Measurements from ENCODE around the gene DACT1.

Gene DACT1

DNA sequence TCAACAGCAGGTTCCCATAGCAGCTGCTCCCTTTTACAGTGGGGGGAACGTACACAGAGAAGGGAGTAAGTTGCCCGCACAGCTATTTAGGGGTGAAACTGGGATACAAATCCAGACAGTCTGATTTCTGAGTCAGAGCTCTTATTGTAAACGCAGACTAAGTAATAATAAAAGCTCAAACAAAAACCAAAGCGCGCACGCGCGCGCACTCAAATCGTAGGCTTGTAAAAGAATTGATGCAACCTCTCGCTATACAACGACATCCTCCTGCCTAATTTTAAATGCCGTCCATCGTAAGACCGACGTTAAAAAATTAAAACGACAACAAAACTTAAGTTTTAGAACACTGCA lies 747 bp upstream of the DACT1 start:
- DNase-seq: peak; percentile 65

DNA sequence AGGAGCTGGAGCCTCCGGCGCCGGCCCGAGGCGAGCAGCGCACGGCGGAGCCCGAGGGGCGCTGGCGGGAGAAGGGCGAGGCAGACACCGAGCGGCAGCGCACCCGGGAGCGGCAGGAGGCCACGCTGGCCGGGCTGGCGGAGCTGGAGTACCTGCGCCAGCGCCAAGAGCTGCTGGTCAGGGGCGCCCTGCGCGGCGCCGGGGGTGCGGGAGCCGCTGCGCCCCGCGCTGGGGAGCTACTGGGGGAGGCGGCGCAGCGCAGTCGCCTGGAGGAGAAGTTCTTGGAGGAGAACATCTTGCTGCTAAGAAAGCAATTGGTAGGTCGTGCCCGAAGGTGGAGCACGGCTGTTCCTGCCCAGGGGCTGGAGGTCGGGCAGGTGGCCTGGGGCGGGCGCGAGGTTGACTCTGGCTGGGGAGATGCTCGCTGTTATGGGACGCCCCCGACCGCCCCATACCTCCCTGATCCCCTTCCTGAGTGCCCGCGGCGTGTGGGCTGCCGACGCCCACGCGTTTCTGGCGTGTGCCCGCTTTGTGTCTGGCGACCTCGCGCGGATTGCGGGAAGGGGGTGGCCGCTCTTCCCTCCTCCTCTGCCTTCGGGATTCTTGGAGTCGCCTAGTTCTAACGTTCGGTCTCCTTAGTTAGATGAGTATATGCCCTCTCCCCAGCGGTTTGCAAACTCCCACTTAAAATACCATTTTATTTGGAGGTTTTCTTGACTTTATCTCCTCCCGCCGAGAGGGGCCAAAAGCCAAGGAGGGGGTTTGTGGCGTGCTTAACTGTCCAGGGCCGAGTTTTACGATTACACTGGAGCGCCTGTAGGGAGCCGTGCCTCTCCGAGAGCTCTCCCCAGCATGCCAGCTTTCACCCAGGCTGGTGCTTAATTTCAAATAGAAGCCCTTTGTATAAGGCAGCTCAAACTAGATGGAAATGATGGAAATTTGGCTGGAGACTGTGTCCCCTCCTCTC lies 752 bp downstream of the DACT1 start:
- peak; percentile 47 for DNase-seq

DNA sequence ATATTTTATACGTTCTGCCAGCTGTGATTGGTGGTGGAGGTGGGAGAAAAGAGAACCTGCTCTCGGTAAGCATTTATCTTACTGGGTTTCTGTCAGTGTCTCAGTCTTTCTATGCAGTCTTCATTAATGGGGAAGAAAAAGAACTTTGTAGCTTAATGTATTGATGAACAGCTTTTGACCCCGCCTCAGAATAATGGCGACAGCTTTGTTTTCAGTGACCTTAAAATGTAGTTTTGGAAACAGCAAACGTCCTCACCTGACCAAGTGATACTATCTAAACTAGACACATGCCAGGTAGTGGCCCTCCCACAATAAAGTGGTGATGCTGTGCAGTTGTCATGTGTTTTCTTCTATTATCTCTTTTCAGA lies 1.4 kb downstream of the DACT1 start:
- DNase-seq: no peak

DNA sequence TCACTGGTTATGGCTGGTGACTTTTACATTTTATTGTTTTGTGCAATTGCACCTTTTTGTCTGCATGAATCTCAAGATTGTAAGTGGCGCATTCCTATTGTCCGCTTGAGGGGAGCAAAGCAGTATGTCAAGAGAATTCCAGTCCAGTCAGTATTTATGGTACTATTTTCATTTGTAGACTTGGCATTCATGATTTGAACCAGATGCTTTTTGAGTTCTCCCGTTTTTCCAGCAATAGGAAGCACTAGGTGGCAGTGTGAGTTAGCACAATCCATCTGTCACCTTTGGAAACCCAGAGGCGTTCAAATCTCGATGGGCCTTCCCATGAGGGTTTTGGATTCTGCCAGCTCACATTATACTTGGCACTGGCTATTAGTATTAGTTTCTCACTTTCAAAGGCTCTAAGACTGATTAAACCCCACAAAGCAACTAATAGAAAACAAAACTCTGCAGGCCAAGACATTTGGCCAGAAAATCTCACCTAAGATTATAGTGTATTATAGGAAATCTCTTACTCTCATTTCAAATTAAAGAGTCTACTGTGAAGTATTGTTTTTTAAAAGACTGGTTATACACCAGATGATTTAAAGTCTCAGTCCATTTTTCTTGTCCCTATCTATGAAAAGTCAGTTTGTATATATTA lies 2.2 kb downstream of the DACT1 start:
- DNase-seq: peak; percentile 39

DNA sequence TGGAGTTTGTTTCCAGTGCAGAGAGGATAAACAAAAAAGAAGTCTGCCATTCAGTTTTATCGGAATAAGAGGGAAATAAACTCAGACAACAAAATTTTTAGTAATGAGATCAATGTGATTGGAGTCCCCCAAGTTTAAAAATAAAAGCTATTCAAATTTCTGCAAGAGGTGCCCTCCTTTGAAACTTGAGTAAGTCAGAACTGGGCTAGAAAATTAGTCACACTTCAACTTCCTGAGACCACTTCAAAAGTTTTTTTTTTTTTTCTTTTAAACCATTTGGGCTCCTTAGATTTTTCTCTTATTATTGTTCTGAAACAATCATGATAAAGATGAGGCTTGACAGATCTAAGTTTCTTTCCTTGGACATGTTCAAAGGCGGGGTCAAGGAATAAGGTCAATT lies 3.2 kb downstream of the DACT1 start:
- no peak for DNase-seq

DNA sequence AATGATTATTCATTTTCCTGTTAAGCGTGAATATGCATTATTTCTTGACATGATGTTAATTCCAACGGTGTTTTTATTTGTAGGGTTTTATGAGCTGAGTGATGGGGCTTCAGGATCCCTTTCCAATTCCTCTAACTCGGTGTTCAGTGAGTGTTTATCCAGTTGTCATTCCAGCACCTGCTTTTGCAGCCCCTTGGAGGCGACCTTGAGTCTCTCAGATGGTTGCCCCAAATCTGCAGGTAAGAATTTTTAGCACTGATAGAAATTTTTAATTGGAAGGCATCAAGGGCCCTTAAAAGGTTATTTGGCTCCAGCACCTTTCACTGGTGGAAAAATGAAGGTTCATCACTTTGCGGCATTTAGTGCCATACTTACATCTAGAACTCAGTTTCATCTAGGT lies 3.7 kb downstream of the DACT1 start:
- no peak for DNase-seq

DNA sequence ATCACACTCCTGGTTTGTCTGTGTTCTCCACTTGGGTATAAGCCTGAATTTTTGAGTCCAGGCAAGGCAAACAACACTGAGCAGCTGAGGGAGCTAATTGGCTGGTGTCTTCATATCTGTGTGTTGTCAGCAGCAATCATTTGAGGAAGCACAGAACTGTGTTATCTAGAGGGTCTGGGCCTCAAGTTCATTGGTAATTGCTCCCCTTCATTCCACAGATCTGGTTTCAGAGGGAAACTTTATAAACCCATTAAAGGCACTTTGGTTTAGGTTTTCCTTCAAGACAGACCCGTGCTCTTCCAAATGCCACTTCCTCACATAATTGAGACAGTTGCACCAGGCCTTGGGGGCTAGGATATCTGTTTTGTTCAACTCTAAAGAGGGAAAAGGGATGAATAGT lies 5.6 kb downstream of the DACT1 start:
- no peak for DNase-seq

DNA sequence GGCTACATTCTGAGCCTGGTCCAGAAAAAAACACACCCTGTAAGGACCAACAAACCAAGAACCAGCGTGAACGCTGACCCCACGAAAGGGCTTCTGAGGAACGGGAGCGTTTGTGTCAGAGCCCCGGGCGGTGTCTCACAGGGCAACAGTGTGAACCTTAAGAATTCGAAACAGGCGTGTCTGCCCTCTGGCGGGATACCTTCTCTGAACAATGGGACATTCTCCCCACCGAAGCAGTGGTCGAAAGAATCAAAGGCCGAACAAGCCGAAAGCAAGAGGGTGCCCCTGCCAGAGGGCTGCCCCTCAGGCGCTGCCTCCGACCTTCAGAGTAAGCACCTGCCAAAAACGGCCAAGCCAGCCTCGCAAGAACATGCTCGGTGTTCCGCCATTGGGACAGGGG lies 7.9 kb downstream of the DACT1 start:
- DNase-seq: no peak

DNA sequence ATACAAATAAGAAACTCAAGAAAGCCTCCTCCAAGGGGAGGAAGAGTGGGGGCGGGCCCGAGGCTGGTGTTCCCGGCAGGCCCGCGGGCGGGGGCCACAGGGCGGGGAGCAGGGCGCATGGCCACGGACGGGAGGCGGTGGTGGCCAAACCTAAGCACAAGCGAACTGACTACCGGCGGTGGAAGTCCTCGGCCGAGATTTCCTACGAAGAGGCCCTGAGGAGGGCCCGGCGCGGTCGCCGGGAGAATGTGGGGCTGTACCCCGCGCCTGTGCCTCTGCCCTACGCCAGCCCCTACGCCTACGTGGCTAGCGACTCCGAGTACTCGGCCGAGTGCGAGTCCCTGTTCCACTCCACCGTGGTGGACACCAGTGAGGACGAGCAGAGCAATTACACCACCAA lies 8.7 kb downstream of the DACT1 start:
- DNase-seq: no peak

DNA sequence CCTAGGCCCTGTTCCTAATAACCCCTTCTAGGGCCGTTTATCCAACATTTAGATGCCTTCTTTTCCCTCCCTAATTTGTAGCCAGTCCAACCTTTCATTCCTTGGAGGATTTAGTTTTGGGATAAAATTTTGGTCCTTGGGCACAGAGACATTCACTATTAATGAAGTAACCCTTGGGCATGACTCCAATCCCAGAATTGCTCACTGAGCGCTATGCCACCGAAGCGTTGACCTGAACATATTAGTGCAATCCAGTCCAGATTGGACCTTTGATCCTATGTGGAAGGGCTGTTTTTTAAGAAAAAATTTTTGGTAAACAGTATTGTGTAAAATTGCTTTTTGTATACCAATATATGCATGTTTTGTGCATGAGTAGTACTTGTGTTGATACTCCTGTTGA lies 10.0 kb downstream of the DACT1 start:
- no peak for DNase-seq

DNA sequence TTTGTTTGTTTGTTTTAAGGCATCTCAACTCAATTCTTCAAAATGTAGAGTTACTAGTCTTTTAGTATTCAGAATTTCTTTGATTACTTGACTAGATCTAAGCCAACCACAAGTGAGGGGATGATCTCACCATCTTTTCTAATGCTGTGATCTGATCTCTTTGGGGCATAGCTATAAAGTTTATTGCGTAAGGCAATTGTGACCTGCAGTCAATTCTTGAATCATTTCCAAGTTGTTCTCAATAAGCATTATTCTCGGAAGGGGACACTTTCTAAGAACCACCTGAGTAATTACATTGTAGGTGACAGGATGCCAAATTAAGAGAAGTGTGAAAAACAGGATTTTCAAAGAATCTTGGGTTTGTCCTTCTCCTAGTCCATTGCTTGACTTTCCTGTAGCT lies 13.1 kb downstream of the DACT1 start:
- no peak for DNase-seq

DNA sequence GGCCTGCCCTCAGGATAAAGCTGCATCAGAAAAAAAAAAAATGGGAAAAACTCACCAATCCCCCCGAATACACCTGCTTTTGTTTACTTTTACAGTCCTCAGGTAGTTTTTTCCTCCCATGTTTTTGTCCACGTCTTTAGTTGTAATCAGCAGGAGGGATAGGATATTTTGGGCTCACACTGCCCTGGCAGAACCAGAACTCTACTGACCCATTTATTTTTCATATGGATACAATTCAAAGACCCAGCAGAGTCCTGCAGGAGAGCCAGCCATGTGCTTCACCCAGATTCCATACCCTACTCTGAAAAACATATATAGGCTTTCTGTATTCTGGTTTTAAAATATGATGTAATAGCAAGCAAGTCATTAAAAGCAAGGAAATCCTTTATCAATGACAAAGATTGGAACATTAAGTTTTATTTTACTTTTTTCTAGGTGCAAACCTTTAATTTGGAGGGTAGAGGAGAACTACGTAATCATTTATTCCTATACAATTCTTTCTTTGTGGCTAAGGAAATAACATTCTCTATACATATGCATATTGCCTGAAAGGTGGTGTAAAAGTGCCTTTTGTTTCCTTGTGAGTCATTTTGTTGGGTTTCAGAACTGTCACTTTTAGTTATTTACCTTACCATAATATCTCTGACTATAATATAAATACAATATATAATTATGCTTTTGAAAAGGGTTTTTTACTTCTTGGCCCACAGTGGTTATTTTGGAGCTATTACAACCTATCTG lies 19.1 kb downstream of the DACT1 start:
- DNase-seq: no peak

DNA sequence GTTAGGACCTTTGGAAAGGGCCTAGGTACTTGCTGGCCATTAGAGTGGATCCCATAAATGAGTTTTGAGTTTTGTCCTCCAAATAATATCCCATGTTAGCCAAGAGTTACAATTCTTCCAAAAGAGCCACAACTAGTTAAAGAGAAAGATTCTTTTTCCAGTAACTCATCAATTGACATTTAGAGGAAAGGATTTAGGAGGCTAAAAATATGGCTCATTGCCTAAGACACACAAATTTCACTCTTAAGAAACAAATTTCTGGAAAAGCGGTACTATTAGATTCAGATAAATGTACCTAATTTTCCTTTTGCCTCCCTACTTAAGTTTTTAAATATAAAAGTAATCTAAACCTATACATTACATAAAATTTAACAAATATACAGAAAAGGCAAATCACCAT lies 21.3 kb downstream of the DACT1 start:
- DNase-seq: no peak

DNA sequence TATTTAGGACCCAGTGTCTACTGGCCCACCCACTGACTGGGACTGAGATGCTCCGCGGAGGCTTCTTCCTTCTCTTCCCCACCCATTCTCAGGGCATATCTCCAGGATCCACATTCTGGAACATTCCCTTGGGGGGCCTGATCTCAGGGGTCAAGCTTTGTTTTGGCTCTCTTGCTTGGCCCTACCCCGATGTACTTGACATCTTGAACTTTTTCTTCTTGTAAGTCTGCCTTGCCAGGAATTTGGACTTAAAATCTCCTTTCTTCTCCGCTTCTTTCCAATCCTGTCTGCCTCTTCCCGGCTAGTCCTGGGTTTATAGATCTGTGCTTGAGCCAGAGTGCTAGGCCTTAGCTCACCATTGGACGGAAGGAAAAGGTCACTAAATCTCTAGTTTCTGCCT lies 22.1 kb downstream of the DACT1 start:
- no peak for DNase-seq

DNA sequence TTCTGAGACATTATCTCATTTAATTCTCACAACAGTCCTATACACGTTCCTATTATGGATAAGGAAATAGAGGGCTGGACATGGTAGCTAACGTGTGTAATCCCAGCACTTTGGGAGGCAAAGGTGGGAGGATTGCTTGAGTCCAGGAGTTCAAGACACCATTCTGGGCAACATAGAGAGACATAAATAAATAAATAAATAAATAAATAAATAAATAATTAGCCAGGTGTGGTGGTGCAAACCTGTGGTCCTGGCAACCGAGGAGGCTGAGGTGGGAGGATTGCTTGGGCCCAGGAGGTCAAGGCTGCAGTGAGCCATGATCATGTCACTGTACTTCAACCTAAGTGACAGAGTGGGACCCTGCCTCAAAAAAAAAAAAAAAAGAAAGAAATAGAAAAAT lies 22.6 kb downstream of the DACT1 start:
- no peak for DNase-seq

DNA sequence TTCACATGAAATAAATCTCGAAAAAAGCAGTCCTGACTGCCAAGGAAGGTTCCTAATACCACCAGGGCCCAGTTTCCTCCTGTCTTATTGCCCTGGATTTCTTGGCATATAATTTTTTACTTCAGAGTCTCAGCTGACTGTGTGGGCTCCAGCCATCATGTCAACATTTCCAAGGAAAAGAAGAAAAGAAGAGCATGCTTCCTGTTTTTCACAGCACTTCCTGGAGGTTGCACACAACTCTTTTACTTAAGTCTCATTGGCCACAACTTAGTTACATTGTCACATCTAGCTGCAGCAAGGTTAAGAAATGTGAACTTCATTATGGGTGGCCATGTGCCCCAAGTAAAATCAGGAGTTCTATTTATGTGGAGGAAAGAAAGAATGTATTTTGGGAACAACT lies 24.3 kb downstream of the DACT1 start:
- DNase-seq: no peak

DNA sequence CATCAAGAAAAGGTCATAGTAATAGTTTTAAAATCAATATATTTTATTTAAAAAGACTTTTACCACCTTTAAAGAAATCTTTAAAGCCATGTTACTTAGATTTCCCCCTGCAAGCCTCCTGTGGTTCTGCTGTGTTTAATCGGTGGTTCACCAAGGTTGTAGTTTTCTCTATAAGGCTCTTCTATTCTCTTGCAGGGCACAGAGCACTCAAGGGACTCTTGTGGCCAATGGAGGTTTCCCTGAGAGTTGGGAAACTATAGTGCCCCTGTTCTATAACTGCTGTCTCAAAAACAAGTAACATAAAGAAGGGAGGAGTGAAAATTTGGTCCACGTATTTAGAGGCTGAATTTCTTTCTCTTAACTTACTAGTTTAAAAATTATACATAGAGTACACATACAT lies 25.0 kb downstream of the DACT1 start:
- DNase-seq: no peak

DNA sequence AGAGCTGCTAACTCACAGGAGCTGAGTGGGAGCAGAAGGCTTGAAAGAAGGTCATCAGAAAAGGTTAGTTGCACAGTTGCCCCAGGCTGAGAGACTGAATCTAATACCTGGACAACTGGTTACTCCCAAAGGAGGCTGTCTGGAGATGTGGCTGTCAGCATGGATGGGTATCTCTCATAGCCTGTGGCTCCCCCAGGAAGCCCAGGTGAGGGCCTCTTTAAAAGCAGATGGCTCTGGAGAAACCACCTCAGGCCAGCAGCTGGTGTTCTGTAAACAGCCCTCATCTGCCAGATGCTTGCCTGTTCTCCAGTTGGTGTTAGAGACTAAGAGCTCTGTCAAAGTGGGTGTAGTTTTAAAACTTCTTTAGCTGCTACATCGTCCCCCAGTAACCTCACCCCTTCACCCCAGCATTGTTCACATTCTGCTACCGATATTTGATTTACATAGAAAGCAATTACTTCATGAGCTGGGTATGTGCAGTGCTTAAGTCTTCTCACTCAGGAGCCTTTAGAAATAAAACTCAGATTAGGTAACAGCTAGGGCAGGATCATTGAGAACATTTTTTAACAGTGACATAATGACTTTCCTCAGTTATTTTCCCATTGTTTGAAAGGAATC lies 25.8 kb downstream of the DACT1 start:
- DNase-seq: no peak

DNA sequence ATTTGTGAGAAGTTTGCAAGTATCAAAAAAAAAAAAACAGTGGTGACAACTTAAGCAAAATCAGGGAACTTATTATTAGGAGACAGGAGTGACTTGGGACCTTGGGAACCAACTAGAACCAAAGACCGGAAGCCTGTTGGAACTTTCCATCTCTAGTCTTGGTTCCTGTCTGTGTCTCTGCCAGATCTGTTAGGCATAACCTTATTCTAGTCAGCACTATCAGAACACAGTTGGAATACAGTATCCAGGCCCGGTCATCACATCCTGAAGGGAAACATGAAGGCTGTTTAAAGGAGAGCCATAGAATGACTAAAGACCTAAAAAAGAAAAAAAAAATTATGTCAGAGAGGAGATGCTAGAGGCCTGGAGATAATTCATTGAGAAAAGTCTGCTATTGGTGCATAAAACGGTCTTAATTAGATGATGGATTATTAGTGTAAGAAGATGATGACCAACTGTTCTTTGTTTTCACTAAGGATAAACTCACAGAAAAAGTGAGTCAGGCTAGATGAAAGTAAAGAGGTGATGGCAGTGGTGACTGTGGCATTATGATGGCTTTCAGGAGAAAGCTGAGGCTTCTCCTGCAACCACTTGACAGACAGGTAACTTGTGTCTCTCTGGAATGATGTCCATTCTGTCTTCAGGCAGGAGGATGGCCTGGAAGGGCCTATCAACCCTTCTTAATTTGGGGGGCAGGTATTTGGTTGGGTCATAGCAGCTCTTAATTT lies 28.2 kb downstream of the DACT1 start:
- no peak for DNase-seq

DNA sequence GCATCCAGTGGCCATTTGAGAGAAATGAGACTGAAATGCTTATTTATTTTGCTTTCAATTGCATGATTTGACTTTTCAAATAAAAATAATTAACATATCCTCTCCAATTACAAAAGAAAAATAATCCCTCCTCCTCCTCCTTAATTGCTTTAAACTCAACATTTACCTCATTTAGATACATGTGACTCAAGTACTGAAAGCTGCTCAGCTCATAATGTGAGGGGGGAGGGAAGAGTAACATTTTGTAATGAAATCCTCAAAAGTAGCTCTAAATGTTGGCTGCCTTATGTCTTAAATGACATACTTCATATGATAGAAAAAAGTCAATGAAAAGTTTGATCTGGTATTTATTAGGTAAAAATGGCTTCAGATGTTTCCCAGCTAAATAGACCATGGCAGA lies 29.0 kb downstream of the DACT1 start:
- no peak for DNase-seq

DNA sequence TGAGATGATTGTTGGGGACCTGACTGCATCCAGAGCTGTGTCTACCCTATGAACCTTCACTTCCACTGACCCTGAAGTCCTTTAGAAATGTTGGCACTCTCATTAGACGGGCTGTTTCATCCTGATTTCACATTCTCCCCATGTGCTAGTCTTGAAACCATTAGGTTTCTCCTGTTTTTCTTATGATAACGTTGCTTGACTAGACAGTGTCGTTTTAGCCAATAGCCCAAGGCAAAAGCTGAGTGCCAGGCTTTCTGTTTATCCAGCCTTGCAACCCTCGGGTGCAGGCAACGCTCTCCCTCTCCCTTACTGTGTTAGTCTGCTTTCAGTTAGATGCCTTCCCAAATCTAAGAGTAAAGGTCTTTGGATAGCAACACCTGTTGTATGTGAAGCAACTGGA lies 30.1 kb downstream of the DACT1 start:
- no peak for DNase-seq

DNA sequence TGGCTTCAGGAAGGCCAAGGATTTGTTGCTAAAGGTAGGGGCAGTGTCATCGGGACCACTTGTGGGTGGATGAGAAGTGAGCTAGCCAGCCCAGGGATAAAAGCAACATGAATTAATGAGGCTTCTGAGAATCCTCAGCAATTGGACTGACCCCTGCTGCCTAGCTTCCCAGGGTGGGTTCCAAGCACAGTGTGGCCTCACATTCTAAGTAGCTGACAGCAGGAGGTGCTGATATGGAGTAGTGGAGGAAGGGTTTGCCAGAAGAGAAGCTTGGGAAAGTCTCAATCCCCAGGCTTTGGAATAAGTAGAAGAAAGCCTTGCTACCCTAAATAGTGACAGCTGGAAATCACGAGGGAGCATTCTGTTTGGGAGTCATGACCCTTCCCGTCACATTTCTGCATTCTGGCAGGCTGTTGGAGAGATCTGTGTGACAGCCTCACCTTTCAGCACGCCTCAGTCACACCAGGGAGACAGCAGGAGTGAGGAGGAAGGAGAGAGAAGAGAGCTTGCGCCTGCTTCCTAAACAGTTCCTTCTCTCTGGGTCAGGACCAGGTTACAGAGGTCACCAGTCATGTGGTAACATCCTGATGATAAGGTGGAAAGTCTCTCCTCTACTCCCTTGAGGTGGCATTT lies 31.2 kb downstream of the DACT1 start:
- DNase-seq: no peak
